GM21723 (cell line): Measurements from ENCODE around the gene FNBP1L.
"Not testable (repeated sequence)": the region's sequence is repeated elsewhere in the genome, so short reads cannot be mapped to it uniquely, and the experiment has no call there.

Experiments
- ATAC-seq: cut with Tn5 transposase; IDR thresholded peaks from one replicate; pipeline ENCODE4 v1.9.1; 2021; ENCODE audit warnings: mild to moderate bottlenecking, moderate library complexity; ENCODE audit not compliant: unreplicated experiment

FNBP1L gene

DNA sequence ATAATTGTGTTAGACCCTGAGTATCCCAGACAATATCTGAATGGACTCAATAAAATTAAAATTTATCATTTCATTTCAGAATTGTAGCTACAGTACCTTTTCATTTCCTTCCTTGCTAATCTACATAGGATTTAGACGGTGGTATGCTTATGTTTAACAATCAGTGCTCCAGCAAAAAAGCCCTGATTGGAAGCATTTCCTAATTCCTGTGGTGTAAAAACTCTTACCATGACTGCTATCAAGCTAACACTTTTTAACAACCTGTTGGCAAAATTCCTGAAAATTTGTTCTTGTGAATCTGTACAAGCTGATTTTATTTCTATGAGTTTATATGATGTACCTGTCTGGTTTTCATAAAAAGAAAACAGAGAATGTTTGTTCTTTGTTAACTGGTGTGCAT lies 5.2 kb upstream of the FNBP1L start:
- ATAC-seq, result no peak

DNA sequence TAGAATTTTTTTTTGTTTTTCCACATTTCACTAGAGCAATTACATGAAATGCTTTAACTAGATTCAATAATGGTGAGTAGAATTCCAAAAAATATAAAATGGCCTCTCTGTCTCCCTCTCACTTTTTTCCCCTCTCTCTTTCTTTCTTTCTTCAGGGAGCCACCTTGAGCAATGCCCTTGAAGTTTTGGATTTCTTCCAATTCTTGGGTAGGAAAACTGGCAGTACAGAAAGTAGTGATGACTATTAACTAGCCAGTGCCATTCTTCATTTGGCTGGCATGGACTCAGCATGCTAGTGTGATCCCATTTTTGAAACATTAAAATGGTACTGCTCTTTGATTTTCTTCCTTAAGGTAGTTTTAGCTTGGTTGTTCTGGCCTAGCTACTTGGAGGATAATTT lies 4.5 kb upstream of the FNBP1L start:
- ATAC-seq, result no peak

DNA sequence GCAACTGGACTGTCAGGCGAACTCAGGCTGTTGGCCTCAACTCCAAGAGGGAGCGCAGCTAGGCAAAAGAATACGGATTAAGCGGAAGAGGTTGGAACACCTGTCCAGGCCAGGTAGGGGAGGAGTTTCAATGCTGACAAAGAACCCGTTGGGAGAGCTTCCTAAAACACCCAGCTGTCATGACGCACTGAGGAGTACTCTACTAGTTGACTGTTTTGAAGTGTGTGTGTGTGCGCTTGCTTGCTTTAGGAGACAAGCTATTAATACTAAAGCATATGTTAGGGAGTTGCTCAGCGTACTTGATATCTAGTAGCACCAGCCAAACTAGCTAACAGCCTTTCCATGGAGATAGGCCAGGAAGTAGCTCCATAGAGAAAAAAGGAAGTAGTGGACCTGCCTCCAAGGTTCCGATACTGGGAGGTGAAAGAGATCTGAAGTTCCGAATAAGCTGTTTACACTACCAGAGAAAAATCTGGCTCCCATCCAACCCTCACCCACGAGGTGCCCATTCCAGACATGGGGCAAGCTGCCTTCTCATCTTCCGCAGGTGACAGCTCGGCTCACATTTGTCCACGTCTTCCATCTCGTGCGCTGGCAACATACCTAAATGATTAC lies 974 bp upstream of the FNBP1L start:
- ATAC-seq, result no peak

GRCh38 chr1:93448292-93448982 lies 519 bp downstream of the FNBP1L start:
- no peak for ATAC-seq

DNA sequence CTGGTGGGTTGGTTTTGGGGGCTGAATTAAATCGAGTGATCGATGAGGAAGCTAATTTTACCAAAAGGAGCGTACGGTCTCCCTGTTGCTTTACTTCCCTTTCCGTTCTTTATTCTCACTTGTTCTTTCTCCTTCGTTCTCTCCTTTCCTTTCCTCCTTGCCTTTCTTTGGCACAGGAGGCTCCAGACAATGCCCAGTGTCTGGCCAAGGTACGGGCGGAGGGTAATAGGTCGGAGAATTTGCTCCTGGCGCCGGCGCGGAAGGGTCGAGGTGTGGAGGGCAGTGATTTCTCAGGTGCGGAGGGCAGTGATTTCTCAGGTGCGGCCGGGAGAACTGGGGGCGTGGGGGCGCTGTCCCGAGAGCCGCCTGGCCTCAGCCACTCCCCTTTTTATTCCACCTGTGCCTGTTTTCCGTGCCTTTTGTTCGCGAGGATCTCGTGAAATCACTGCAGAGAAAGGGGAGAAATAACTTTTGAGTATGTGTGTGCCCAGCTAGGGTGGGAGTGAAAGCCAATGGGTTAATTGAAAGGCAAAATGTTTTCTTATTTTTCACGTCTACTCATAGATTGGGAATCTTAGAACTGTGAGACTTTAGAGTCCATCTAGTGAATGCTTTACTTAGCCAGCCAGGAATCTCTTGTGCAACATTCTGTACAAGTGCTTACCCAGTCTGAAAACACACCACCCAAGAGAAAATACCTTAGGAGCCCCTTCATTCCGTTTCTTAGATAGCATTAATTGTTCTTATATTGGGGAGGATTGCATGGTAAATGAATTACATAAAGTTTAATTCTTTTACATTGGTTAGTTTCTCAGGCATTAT lies 1.3 kb downstream of the FNBP1L start:
- no peak for ATAC-seq

- no peak for ATAC-seq
These were observed 2.4 kb downstream of the FNBP1L start for GRCh38 chr1:93450321-93450720.

DNA sequence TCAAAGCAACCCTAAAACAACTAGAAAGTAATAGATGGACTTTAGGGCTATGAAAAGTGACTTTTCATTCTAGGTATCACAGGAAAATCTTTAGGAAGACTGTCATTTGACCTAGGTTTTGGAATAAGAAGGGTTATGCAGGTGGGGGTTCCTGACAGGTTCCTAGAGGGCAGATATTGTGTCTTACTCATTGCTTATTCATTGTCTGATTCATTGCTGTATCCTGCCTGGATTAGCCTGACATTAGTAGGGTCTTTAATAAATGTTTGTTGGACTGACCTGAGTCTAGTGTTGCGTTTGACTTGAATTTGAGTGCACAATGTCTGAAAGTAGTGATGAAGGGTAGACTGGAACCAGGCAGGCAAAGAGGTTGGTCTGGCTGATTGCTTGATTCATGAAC lies 6.0 kb downstream of the FNBP1L start:
- ATAC-seq, result no peak

DNA sequence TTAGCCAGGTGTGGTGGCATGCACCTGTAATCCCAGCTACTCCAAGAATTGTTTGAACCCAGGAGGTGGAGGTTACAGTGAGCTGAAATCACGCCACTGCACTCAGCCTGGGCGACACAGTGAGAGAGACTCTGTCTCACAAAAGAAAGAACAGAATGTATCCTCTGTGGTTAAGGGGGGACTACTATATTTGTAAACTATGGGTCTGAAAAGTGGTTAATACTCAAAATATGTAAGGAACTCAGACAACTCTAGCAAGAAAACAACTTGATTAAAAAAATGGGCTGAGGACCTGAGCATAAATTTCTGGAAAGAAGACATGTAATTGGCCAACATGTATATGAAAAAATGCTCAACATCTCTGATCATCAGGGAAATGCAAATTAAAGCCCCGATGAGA lies 11.2 kb downstream of the FNBP1L start:
- ATAC-seq, result no peak

DNA sequence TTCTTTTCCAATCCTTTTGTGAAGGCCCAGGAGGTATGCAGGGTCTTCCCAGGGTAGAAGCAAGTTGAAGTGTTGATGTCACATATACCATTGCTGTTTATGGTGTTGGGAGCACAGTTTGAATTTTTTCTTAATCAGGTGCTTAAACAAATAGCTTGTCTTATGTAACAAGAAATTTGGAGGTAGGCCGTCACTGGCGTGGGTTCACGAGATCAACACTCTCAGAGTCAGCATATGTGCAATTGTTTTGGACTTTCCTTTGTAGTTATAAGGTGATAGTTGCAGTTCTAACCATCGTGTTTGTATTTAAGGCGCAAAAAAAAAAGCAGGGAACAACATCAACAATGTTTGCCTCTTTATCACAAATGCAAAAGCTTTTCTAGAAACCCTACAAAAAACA lies 13.3 kb downstream of the FNBP1L start:
- ATAC-seq, result no peak

DNA sequence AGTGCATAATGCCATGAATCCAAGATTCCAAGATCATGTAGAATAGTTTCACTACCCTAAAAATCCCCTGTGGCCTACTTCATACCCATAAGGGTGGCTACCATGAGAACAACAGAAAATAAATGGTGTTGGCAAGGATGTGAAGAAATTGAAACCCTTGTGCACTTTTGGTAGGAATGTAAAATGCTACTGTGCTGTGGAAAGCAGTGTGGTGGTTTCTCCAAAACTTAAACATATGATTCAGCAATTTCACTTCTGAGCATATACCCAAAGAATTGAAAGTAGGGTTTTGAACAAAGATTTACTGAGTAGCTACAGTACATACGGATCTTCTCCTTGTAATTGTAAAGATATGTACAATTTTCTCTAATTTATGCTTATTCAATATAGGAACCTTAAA lies 16.0 kb downstream of the FNBP1L start:
- no peak for ATAC-seq

- not testable (repeated sequence) for ATAC-seq
These were observed 17.6 kb downstream of the FNBP1L start for GRCh38 chr1:93465371-93466082.

GRCh38 chr1:93467606-93468005 lies 19.7 kb downstream of the FNBP1L start:
- ATAC-seq, result no peak

DNA sequence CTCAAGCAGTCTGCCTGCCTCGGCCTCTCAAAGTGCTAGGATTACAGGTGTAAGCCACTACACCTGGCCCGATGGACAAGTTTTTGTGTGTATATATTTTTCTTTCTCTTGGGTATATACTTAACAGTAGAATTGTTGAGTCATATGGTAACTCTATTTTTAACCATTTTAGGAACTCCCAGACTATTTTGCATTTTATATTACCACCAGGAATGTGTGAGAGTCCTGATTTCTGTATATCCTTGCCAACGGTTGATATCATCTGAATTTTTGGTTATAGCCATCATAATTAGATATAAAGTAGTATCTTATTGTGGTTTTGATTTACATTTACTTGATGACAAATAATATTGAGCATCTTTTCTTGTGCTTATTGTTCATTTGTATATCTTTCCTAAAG lies 20.7 kb downstream of the FNBP1L start:
- ATAC-seq, result no peak

GRCh38 chr1:93469223-93469622 lies 21.3 kb downstream of the FNBP1L start:
- not testable (repeated sequence) for ATAC-seq

- ATAC-seq, result no peak
These were observed 23.4 kb downstream of the FNBP1L start for GRCh38 chr1:93471284-93471683.

DNA sequence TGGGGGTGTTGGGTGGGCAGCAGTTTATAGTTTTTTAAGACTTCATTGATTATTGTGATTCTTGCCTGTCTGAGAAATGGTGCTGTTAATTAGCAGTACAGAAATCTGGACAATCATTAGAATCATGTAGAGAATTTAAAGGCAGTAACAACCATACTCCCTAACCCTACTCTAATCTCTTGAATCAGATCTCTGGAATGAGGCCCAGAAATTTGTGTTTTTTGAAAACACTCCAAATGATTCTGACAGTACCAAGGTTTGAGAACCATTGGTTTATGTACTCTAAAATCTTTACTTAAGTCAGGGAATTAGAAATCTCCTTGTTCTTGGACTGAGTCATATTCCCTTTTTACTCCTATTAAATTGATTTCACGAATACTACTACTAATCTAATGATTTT lies 24.0 kb downstream of the FNBP1L start:
- ATAC-seq, result no peak

DNA sequence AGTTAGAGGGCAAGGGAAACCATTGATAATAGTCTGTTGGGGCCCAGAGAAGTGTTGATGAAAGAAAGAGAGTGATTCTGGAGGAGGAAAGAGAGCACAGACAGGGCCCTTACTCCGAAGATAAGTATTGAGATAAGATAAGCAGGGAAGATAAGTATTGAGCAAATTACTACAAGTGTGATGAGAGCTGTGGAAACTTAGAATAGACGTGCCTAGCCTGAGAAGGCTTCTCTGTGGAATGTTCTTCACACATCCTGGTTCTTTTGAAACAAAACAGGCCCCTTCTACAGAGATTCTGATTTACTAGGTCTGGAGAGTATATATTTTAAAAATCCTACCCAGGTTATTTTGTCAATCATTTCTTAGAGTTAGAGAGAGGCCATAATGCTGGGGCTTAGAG lies 26.4 kb downstream of the FNBP1L start:
- ATAC-seq, result no peak

DNA sequence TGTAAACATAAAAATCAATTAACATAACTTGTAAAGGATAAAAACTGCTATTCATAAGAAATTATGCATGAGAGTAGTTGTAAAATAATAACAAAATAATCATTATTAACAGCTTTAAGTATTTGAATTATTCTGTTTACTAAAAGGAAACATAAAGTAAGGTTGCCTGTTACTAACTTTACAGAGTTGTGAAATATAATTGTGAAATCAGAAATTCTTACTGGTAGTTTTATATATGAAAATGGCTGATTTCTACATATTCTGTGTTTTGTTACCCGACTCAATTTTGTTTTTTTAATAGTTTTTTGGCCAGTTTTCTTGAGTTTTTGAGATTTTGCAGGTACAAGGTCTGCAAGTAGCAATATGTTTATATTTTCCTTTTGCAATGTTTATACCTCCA lies 27.8 kb downstream of the FNBP1L start:
- ATAC-seq, result no peak

DNA sequence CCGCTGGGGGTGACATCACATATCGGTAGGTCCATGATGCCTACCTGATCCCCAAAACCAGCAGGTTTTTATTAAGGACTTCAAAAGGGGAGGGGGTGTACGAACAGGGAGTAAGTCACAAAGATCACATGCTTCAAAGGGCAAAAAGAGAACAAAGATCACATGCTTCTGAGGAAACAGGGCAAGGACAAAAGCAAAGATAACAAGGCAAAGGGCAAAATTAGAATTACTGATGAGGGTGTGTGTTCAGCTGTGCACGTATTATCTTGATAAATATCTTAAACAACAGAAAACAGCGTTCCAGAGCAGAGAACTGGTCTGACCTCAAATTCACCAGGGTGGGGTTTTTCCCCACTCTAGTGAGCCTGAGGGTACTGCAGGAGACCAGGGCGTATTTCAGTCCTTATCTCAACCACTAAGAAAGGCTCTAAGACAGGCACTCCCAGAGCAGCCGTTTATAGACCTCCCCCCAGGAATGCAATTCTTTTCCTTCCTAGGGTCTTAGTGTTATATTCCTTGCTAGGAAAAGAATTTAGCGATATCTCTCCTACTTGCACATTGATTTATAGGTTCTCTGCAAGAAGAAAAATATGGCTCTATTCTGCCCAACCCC lies 31.3 kb downstream of the FNBP1L start:
- ATAC-seq, result not testable (repeated sequence)

- ATAC-seq, result not testable (repeated sequence)
These were observed 34.0 kb downstream of the FNBP1L start for GRCh38 chr1:93481899-93482298.

GRCh38 chr1:93483200-93483599 lies 35.3 kb downstream of the FNBP1L start:
- ATAC-seq, result no peak
